Omental fat pad (tissue), 4 donors: ENCODE measurements around the gene RAB36. TPM values are rescaled to one million over a fixed set of nuclear protein-coding genes. Genes with fewer than 3 reads are reported as not detected.

Experiments
- ATAC-seq: fragments of 150-250 bp; one replicate; pipeline ENCODE4 v1.9.1; 2016; ENCODE audit warnings: mild to moderate bottlenecking, moderate library complexity; ENCODE audit not compliant: low FRiP score
- DNase-seq: peaks from one replicate; pipeline ENCODE4 v3.0.0-alpha.2; 2019; ENCODE audit warnings: low spot score
- total RNA-seq, 4 donors: library from RNA; depleted of rRNA; stranded (reverse); fragments of >200 nt; gene quantifications; one replicate each; pipeline ENCODE4 v1.1.0, GENCODE V29; 2016
- TF ChIP-seq, protein P1 (sequence below), 3 donors: fragments of 450-650 bp; IDR thresholded peaks; one replicate each; pipeline ENCODE4 v1.5.1; 2016 to 2017; ENCODE audit warnings: antibody characterized with exemption in 3 of 3, mild to moderate bottlenecking in 3 of 3, moderate library complexity in 2 of 3

Gene RAB36
- total RNA-seq, 4 donors from 2014 or later: 1.6 to 5.7 (median 2.9) TPM

DNA sequence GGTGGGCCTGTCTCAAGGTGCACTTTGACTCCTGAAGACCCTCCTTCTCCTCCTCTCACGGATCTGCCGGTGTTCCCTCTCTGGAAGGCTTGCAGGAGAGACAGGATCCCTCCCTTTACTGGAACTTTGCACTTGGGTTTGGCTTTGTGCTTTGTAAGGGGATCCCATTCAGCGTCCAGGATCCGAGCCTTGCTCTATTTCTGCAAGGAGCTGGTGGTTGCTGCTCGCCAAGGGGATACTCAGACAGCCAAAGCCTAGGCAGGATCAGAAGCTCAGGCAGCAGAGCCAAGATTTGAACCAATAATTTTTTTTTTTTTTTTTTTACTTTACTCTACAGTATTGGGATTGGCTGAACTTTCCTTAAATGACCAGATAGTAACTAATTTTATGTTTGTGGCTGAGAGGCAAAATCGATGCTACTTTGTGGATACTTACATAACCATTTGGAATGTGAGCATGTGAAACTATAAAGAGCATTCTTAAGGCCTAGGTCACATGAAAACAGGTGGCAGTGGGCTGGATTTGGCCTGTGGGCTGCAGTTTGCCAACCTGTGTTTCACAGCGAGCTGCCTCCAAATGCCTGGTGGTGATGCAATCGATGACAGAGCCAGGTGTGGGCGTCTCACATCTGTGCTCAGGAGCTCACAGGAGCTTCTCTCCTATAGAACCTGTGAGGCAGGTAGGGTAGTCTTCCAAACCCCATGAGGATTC lies 60.2 kb downstream of the RAB36 start:
- TF ChIP-seq, protein P1, sequence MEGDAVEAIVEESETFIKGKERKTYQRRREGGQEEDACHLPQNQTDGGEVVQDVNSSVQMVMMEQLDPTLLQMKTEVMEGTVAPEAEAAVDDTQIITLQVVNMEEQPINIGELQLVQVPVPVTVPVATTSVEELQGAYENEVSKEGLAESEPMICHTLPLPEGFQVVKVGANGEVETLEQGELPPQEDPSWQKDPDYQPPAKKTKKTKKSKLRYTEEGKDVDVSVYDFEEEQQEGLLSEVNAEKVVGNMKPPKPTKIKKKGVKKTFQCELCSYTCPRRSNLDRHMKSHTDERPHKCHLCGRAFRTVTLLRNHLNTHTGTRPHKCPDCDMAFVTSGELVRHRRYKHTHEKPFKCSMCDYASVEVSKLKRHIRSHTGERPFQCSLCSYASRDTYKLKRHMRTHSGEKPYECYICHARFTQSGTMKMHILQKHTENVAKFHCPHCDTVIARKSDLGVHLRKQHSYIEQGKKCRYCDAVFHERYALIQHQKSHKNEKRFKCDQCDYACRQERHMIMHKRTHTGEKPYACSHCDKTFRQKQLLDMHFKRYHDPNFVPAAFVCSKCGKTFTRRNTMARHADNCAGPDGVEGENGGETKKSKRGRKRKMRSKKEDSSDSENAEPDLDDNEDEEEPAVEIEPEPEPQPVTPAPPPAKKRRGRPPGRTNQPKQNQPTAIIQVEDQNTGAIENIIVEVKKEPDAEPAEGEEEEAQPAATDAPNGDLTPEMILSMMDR (IDR thresholded peaks at IDR 0.05): no peak
- DNase-seq: no peak
- peak; percentile 30 for ATAC-seq

DNA sequence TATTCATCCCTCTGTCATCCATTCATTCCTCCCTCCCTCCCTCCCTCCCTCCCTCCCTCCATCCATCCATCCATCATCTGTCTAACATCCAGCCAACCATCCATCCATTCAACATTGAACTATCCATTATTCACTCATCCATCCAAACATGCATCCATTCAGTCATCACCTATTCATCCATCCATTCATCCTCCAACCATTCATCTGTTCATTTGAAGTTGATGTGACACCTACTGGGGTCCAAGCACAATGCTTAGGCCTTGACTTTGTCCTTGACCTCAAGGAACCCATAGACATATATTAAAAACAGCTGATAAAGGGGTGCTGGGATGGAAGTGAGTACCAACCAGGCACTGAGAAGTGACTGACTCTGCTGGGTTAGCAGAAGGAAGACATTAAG lies 61.6 kb downstream of the RAB36 start:
- TF ChIP-seq, protein P1 (IDR thresholded peaks at IDR 0.05): no peak
- no peak for DNase-seq
- no peak for ATAC-seq

DNA sequence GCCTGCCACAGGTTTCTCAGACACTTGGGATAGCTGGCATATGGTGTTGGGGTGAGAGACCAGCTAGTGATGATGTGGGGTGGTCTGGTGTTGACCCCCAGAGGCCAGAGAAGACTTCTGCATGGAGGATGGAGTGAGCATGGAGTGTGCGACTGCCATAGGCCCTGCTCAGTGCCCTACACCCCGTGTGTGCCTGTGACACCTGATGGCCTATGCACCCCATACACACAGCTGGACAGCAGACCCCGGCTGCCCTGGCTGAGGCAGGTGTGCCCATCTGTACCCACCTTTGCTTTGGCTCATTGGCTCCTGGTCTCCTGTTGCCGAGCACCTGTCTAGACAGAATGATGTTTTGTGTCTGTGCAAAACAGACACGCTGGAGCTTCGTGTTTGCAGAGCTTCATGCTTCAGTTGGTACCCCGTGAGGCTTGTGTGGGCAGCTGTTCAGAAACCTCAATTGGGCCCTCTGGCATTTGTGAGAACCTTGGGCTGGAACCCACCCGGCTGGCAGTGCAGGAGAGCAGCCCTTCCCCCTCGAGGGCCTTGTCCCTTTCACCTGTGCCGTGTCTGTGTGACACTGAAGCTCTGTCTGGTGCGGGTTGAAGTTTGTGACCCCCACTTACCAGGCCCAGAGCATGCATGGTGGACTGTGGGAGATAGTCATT lies 62.6 kb downstream of the RAB36 start:
- no peak for DNase-seq
- TF ChIP-seq, protein P1 (IDR thresholded peaks at IDR 0.05): no peak
- no peak for ATAC-seq

DNA sequence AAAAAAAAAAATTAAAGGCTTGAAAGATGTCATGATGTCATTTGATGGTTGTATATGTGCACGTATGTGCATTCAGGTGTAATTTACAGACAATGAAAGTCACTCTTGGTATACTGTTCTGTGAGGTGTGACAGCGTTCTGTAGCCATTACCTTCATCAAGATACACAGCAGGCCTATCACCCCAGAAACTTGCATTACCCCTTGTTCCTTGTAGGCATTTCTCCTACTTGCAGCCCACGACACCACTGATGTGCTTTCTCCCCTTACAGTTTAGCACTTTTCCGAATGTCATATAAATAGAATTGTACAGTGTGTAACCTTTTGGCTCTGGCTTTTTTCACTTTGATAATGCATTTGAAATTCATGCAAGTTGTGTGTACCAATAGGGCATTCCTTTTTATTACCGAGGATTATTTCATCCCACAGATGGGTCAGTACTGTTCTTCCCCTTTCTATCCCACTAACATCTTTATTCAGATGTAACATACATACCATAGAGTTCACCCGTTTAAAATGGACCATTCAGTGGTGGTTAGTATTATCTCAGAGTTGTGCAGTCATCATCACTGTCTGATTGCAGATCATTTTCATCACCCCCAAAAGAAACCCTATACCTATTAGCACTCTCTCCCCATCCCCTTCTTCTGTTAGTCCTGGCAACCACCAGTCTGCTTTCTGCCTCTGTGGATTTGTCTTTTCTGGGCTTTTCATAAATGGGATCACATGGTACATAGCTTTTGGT lies 65.3 kb downstream of the RAB36 start:
- TF ChIP-seq, protein P1 (IDR thresholded peaks at IDR 0.05): no peak
- ATAC-seq (no peak), DNase-seq (no peak)

DNA sequence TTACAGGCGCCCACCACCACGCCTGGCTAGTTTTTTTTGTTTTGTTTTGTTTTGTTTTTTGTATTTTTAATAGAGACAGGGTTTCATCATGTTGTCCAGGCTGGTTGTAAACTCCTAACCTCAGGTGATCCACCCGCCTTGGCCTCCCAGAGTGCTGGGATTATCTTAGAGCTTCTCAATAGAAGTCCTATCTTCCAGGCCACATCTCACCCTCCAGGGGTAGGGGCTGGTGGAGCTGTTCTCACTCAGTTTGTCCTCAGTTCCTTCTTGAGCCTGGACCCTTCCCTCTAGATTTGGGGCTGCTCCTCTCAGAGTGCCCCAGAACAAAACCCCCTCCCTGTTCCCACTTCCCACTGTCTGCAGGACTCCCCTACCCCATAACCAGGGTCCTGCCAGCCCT lies 66.3 kb downstream of the RAB36 start:
- TF ChIP-seq, protein P1 (IDR thresholded peaks at IDR 0.05): no peak
- ATAC-seq (no peak), DNase-seq (no peak)

DNA sequence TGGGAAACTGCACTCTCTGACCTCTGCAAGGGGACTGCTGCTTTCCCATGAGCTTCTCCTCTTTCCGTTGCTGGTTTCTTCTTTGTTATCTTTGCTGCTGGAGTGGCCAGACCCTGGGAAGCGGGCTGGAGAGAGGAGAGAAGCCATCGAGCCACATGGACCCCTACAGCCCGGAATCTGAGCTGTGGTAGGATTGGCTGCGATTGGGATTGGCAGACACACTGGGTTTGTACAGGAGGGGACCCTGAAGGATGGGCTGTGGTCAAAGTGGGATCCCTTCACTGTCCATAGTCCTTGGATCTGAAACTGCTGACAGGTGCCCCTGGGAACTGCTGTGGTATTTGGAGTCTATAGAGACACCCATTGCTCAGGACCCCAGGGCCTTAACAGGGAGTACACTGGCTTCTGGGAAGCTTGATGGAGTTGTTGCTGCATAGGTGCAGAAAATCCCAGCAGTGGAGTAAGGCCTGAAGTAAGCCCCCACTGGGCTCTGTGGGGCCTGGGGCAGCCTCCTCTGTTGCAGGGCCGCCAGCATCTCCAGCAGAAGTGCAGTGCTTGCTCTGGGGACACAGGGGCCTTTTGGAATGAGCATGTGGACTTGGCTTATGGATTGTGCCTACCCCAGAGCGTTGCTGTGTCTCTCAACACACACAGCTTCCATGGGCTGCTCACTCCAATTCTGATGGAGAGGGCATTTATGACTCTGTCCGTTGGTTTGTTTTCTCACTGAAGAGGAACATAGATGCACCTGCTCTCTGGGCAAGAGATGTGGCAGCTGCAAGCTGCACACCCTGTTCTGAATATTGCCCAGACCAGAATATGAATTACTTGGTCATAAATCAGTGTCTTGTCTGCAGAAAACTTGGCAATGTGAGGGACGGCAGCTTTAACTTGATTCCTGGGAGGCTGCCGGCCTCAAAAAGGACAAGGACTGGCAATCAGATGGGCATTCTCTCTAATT lies 67.1 kb downstream of the RAB36 start:
- ATAC-seq (no peak), DNase-seq (no peak)
- TF ChIP-seq, protein P1 (IDR thresholded peaks at IDR 0.05): no peak
